H9 (cell line): ENCODE measurements around the gene ODC1. TPM values are rescaled to one million over a fixed set of nuclear protein-coding genes. Genes with fewer than 3 reads are reported as not detected.
A peak's percentile ranks its signal among the peaks of the same experiment; 100 is the strongest.

Experiments
- DNase-seq: peaks from one replicate; pipeline ENCODE4 v3.0.0-alpha.2; 2017
- H2AFZ ChIP-seq: one replicate; pipeline ENCODE4 v1.6.1; 2013; ENCODE audit warnings: mild to moderate bottlenecking, low read length, control low read depth, moderate library complexity
- H2AK5ac ChIP-seq: 2 replicates; pipeline ENCODE4 v1.6.1; 2013; ENCODE audit warnings: low read length, control low read depth, mixed read lengths; ENCODE audit not compliant: insufficient read length
- H2BK120ac ChIP-seq: one replicate; pipeline ENCODE4 v1.6.1; 2013; ENCODE audit warnings: low read depth, mild to moderate bottlenecking, low read length, control low read depth, inconsistent platforms; ENCODE audit not compliant: poor library complexity, severe bottlenecking
- H2BK12ac ChIP-seq: 2 replicates; pipeline ENCODE4 v1.6.1; 2013; ENCODE audit warnings: low read length, control low read depth, mixed read lengths, low read depth; ENCODE audit not compliant: insufficient read length
- H2BK15ac ChIP-seq: 2 replicates; pipeline ENCODE4 v1.6.1; 2013; ENCODE audit warnings: low read depth, low read length, control low read depth
- H2BK20ac ChIP-seq: one replicate; pipeline ENCODE4 v1.6.1; 2013; ENCODE audit warnings: low read depth, mild to moderate bottlenecking, low read length, control low read depth, inconsistent platforms; ENCODE audit not compliant: poor library complexity, severe bottlenecking
- H2BK5ac ChIP-seq: 2 replicates; pipeline ENCODE4 v1.6.1; 2013; ENCODE audit warnings: low read length, control low read depth, mixed read lengths; ENCODE audit not compliant: insufficient read length
- H3K14ac ChIP-seq: 2 replicates; pipeline ENCODE4 v1.6.1; 2013; ENCODE audit warnings: low read length, control low read depth; ENCODE audit not compliant: insufficient read depth
- H3K18ac ChIP-seq: 2 replicates; pipeline ENCODE4 v1.6.1; 2013; ENCODE audit warnings: low read depth, mild to moderate bottlenecking, mixed read lengths, low read length, control low read depth; ENCODE audit not compliant: insufficient read length
- H3K23ac ChIP-seq: 2 replicates; pipeline ENCODE4 v1.6.1; 2013; ENCODE audit warnings: low read length, control low read depth, mixed read lengths, low read depth; ENCODE audit not compliant: insufficient read length
- H3K23me2 ChIP-seq: 2 replicates; pipeline ENCODE4 v1.6.1; 2013; ENCODE audit warnings: low read depth, mild to moderate bottlenecking, mixed read lengths, low read length, control low read depth; ENCODE audit not compliant: insufficient read length, poor library complexity, severe bottlenecking
- H3K27ac ChIP-seq: 2 replicates; pipeline ENCODE4 v1.5.1; 2013; ENCODE audit warnings: low read length, control low read depth, mixed read lengths, low read depth; ENCODE audit not compliant: insufficient read length
- H3K27me3 ChIP-seq: 2 replicates; pipeline ENCODE4 v1.6.1; 2013; ENCODE audit warnings: low read length, control low read depth, inconsistent platforms; ENCODE audit not compliant: insufficient read depth
- H3K4ac ChIP-seq: 2 replicates; pipeline ENCODE4 v1.6.1; 2013; ENCODE audit warnings: low read depth, mild to moderate bottlenecking, control low read depth, inconsistent platforms, low read length, moderate library complexity
- H3K4me1 ChIP-seq: 2 replicates; pipeline ENCODE4 v1.6.1; 2013; ENCODE audit warnings: low read length, control low read depth, inconsistent platforms; ENCODE audit not compliant: insufficient read depth
- H3K4me2 ChIP-seq: 2 replicates; pipeline ENCODE4 v1.6.1; 2013; ENCODE audit warnings: low read length, control low read depth, mixed read lengths; ENCODE audit not compliant: insufficient read length, insufficient read depth
- H3K56ac ChIP-seq: 2 replicates; pipeline ENCODE4 v1.6.1; 2013; ENCODE audit warnings: low read depth, mild to moderate bottlenecking, mixed read lengths, low read length, control low read depth; ENCODE audit not compliant: insufficient read length
- H3K79me1 ChIP-seq: 2 replicates; pipeline ENCODE4 v1.6.1; 2013; ENCODE audit warnings: low read depth, mild to moderate bottlenecking, moderate library complexity, low read length, control low read depth, inconsistent platforms; ENCODE audit not compliant: insufficient read depth, poor library complexity, severe bottlenecking
- H3K79me2 ChIP-seq: 2 replicates; pipeline ENCODE4 v1.6.1; 2013; ENCODE audit warnings: low read length, control low read depth, inconsistent platforms; ENCODE audit not compliant: insufficient read depth
- H3K9ac ChIP-seq: 2 replicates; pipeline ENCODE4 v1.6.1; 2013; ENCODE audit warnings: low read length, control low read depth, mixed read lengths; ENCODE audit not compliant: insufficient read length; ENCODE audit errors: extremely low read depth
- H3K9me3 ChIP-seq: one replicate; pipeline ENCODE4 v1.6.1; 2013; ENCODE audit warnings: low read depth, low read length, inconsistent platforms; ENCODE audit not compliant: control insufficient read depth
- H3T11ph ChIP-seq: one replicate; pipeline ENCODE4 v1.6.1; 2013; ENCODE audit warnings: mild to moderate bottlenecking, low read length, control low read depth, inconsistent platforms
- H4K20me1 ChIP-seq: one replicate; pipeline ENCODE4 v1.6.1; 2013; ENCODE audit not compliant: control insufficient read depth, insufficient read length, insufficient read depth
- H4K5ac ChIP-seq: 2 replicates; pipeline ENCODE4 v1.6.1; 2013; ENCODE audit warnings: low read depth, mild to moderate bottlenecking, mixed read lengths, low read length, control low read depth; ENCODE audit not compliant: insufficient read length
- H4K8ac ChIP-seq: replicated peaks from 2 replicates; pipeline ENCODE4 v1.6.1; 2013; ENCODE audit warnings: low read length, control low read depth, mixed read lengths, low read depth; ENCODE audit not compliant: insufficient read length
- H4K91ac ChIP-seq: 2 replicates; pipeline ENCODE4 v1.6.1; 2013; ENCODE audit warnings: low read depth, mild to moderate bottlenecking, moderate library complexity, mixed read lengths, low read length, control low read depth; ENCODE audit not compliant: insufficient read length
- H3K27ac Mint-ChIP-seq, 3 experiments: 2 replicates in 2 of 3; 3 replicates in 1 of 3; pipeline ENCODE4 v1.8.0; 2020 to 2021; ENCODE audit warnings: mixed read lengths in 3 of 3, mild to moderate bottlenecking in 1 of 3, moderate library complexity in 1 of 3
- H3K27me3 Mint-ChIP-seq: 2 replicates; pipeline ENCODE4 v1.8.0; 2021; ENCODE audit warnings: low read depth, mild to moderate bottlenecking, moderate library complexity, mixed read lengths
- H3K36me3 Mint-ChIP-seq, 3 experiments: 2 replicates in 2 of 3; 3 replicates in 1 of 3; pipeline ENCODE4 v1.8.0; 2020 to 2021; ENCODE audit warnings: low read depth in 3 of 3, mixed read lengths in 3 of 3; ENCODE audit not compliant: insufficient read depth in 1 of 3
- H3K4me1 Mint-ChIP-seq, 2 experiments: 2 replicates each; pipeline ENCODE4 v1.8.0; 2020; ENCODE audit warnings: mixed read lengths in 2 of 2
- H3K4me3 Mint-ChIP-seq, 2 experiments: 2 replicates in 1 of 2; 3 replicates in 1 of 2; pipeline ENCODE4 v1.8.0; 2020 to 2021; ENCODE audit warnings: mild to moderate bottlenecking in 2 of 2, mixed read lengths in 2 of 2, moderate library complexity in 1 of 2
- H3K9me3 Mint-ChIP-seq, 2 experiments: 2 replicates in 1 of 2; 3 replicates in 1 of 2; pipeline ENCODE4 v1.8.0; 2020; ENCODE audit warnings: mild to moderate bottlenecking in 2 of 2, mixed read lengths in 2 of 2, moderate library complexity in 1 of 2
- WGBS: extraction: QIAGEN DNeasy Blood & Tissue Kit; methylation state at CpG from one replicate; pipeline ENCODE4 v1.1.7; 2013; ENCODE audit warnings: missing lambda C conversion rate, low lambda C conversion rate, mixed read lengths; ENCODE audit not compliant: insufficient read length; ENCODE audit errors: extremely low coverage; 5-methylcytosine and 5-hydroxymethylcytosine counted together
- total RNA-seq: library from RNA; stranded (reverse); gene quantifications from 2 replicates; pipeline ENCODE4 v1.2.1, GENCODE V29; 2021
- TF ChIP-seq, protein P1 (sequence below): fragments of 200-600 bp; sonication (generic); conservative IDR thresholded peaks from 3 replicates; pipeline ENCODE4 v1.8.0; 2021; ENCODE audit warnings: antibody characterized with exemption, mild to moderate bottlenecking

ODC1 gene
- total RNA-seq, 1 experiment from 2014 or later: 48.3 TPM

DNA sequence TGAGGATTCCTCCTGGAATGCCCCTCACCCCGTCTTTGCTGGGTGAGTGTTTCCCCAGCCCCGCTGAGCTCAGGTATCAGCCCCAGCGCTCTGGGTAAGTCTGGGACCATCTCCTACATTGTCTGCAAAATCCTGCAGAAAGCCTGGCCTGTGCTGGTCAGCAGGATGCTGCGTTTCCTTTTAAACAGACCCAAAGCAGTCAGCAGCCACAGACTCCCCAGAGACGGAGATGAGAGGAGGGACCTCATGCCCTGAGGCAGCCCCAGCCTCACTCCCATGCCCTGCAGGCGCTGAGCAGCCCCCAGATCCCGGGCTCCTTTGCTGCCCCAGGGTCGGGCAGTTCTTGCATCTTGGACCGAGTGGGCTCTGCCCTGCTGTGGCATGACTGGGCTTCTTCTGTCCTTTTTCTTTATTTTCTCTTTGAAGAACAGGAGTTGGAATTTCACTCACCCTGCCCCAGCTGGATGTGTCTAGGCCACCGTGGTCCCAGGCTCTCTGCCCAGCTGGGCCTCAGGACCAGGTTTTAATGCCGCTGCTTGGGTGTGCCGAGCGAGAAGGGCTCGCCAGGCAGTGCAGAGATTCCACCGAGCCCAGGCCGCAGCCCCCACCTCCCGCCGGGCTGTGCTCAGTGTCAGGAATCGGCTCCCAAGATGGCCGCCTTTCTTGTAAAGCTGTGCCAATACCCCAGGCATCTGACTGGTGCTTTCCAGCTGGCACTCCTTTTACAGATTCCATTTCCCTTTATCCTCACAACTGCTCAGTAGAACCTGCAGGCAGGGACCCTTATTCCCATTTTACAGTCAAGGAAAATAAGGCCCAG, 43.6 kb downstream of the ODC1 start:
- Histone ChIP-seq H3K4me2 (no peak overlapping the region), H3K56ac (no peak overlapping the region), H2BK20ac (no peak overlapping the region), H4K8ac (no peak overlapping the region), H3K4me1 (no peaks in the 10 kb centered on the region; the same call in 1 of the 2 replicates), H2BK120ac (no peak overlapping the region), H4K5ac (no peak overlapping the region), H2BK12ac (no peak overlapping the region), H2BK15ac (no peak overlapping the region), H3K27me3 (no peaks in the 10 kb centered on the region), H2BK5ac (no peak overlapping the region), H3K18ac (no peak overlapping the region), H3K23me2 (no peaks in the 10 kb centered on the region), H3K9me3 (no peaks in the 10 kb centered on the region), H3K27ac (no peak overlapping the region), H3K14ac (no peak overlapping the region), H4K91ac (no peak overlapping the region), H3K9ac (no peak overlapping the region), H3K79me1 (no peaks in the 10 kb centered on the region), H4K20me1 (no peaks in the 10 kb centered on the region), H3K4ac (no peak overlapping the region), H3K79me2 (no peaks in the 10 kb centered on the region), H2AFZ (no peak overlapping the region), H3K23ac (no peak overlapping the region), H3T11ph (no peak overlapping the region), H2AK5ac (no peak overlapping the region)
- WGBS: no CpG with 5 or more reads among the region's 20 CpGs
- TF ChIP-seq, protein P1, sequence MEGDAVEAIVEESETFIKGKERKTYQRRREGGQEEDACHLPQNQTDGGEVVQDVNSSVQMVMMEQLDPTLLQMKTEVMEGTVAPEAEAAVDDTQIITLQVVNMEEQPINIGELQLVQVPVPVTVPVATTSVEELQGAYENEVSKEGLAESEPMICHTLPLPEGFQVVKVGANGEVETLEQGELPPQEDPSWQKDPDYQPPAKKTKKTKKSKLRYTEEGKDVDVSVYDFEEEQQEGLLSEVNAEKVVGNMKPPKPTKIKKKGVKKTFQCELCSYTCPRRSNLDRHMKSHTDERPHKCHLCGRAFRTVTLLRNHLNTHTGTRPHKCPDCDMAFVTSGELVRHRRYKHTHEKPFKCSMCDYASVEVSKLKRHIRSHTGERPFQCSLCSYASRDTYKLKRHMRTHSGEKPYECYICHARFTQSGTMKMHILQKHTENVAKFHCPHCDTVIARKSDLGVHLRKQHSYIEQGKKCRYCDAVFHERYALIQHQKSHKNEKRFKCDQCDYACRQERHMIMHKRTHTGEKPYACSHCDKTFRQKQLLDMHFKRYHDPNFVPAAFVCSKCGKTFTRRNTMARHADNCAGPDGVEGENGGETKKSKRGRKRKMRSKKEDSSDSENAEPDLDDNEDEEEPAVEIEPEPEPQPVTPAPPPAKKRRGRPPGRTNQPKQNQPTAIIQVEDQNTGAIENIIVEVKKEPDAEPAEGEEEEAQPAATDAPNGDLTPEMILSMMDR: no peak
- peaks cover 0 to 6% (median 3%) of the 10 kb centered on the region in 3 experiments; a peak in 4 of 7 replicates for H3K36me3 Mint-ChIP-seq
- DNase-seq: no peak
- H3K4me1 Mint-ChIP-seq: peaks cover 17 to 28% of the 10 kb centered on the region in 2 experiments
- H3K27me3 Mint-ChIP-seq: peaks cover 2% of the 10 kb centered on the region; the same call in 1 of the 2 replicates
- H3K9me3 Mint-ChIP-seq: peaks cover 0 to 3% of the 10 kb centered on the region in 2 experiments; a peak in 1 of 5 replicates
- no peak overlapping the region for H3K4me3 Mint-ChIP-seq
- peak overlapping the region in 1 of 3 experiments; percentile 76; a peak in 1 of 7 replicates for H3K27ac Mint-ChIP-seq
